ENCODE results near the gene NARS2. TPM values are rescaled to one million over a fixed set of nuclear protein-coding genes. Genes with fewer than 3 reads are reported as not detected.

The NARS2 gene
- total and polyA plus RNA-seq, 9 of the 15 experiments (the other 6 are each of a cell fraction or from before 2014, with no cell fraction given) = 26.8 to 48.0 (median 34.2) TPM

DNA sequence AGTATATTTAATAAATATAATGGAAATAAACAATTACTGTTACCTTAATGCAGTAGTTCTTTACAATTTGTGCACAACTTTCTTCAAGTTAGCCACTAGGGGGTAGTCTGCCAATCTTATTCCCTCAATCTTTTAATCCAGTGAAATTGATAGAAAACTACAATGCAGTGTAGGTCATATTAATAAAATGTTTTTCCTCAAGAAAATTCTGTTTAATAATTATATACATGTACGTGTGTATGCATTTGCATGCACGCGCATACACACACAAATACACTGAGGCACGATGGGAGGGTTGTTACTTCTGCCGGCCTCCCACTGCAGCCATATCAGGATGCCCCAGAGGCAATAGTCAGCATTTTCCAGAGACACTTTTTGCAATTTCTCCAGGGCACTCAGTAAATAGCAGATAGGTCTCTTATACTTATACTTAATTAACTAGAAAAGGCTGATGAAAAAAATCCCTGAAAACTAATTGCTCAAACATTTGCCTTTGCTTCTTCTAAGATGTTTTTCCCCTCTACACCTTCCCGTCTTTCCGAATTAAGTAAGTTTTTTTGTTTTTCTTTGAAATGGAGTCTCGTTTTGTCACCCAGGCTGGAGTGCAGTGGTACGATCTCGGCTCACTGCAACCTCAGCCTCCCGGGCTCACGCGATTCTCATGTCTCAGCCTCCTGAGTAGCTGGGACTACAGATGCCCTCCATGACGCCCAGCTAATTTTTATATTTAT is 160.2 kb downstream of the NARS2 start:
- FAIRE-seq (no peak), ATAC-seq (peak; percentile 20), DNase-seq (ENCODE audit: extremely low read depth in 1 of 4, low spot score in 3 of 4) (peak in 3 of 4 experiments; percentile 27 to 65 (median 60))
- Histone ChIP-seq H3K4me1 (replicated peaks in 1 of 2; ENCODE audit: control insufficient read depth in 2 of 2, insufficient read depth in 2 of 2, low read length in 2 of 2) (peaks cover 19 to 40% of the 10 kb centered on the region in 2 experiments), H3K9me1 (ENCODE audit: control insufficient read depth, insufficient read depth, low read length) (no peaks in the 10 kb centered on the region), H3K9ac (ENCODE audit: insufficient read depth in 1 of 2, low read depth in 2 of 2, low read length in 2 of 2) (peak overlapping the region; percentile 79 to 83; a peak in 3 of 4 replicates), H3K4me3 (peak overlapping the region; percentile 4; the same call in 1 of the 2 replicates), H3K27me3 (ENCODE audit: control insufficient read depth in 2 of 2, insufficient read depth in 2 of 2, low read length in 2 of 2) (no peaks in the 10 kb centered on the region), H3K79me2 (ENCODE audit: control insufficient read depth, insufficient read depth, low read length) (peaks cover 79% of the 10 kb centered on the region), H4K20me1 (replicated peaks; ENCODE audit: control insufficient read depth, insufficient read depth, low read length) (no peaks in the 10 kb centered on the region), H3K9me3 (replicated peaks; ENCODE audit: control insufficient read depth, insufficient read depth, low read depth, low read length) (no peaks in the 10 kb centered on the region), H3K36me3 (ENCODE audit: control insufficient read depth, insufficient read depth, low read length) (peaks cover 3% of the 10 kb centered on the region; the same call in 1 of the 3 replicates), H3K27ac (ENCODE audit: extremely low read depth, low read depth, low read length) (peak overlapping the region; percentile 89), H3K4me2 (ENCODE audit: insufficient read depth, low read length) (peak overlapping the region; percentile 61), H2AFZ (ENCODE audit: low read depth, low read length) (peak overlapping the region; percentile 62)
- POLR2A ChIA-PET = interaction anchor here (0.8 to 1.9 kb wide), 3 partner anchors 8 to 420 kb away, joined by 3 to 7 read pairs (median 3); partner anchors contain the start of gene INTS4
- no TSS peak for BruUV-seq (replicated peaks)
- in situ Hi-C loops (cut with MboI) (no loop called here), intact Hi-C loops (cut with micrococcal nuclease) (loop anchor here (2.0 to 5.0 kb wide), 2 partner anchors 64 to 272 kb away; no protein-coding TSS in a partner anchor)
- CTCF ChIA-PET (ENCODE audit: low intra/inter-chr PET ratio) = no interaction called here
- WGBS (ENCODE audit: insufficient coverage, low coverage, missing lambda C conversion rate) = 5% methylated on average over 14 of the region's 14 CpGs
- TF ChIP-seq ZNF384 (IDR thresholded peaks at IDR 0.05; ENCODE audit: low read depth, low read length) (0 out of 2 replicates have a peak, but pooled peaks have one; percentile 6), SMARCE1 (IDR thresholded peaks at IDR 0.05) (peak; percentile 17; the same call in 1 of the 2 replicates), MAFK (IDR thresholded peaks at IDR 0.05; ENCODE audit: low read length) (peak; percentile 50; the same call in 1 of the 2 replicates), EGR1 (conservative IDR thresholded peaks at IDR 0.05) (no peak), ATF7 (IDR thresholded peaks at IDR 0.05) (peak; percentile 18; the same call in 1 of the 2 replicates), TBL1XR1 (IDR thresholded peaks at IDR 0.05; ENCODE audit: low read length in 2 of 2) (0 out of 4 replicates have a peak, but pooled peaks of 1 of the 2 experiments have one; percentile 11), NFE2 (IDR thresholded peaks at IDR 0.05; ENCODE audit: low read depth) (peak; percentile 65; the same call in 1 of the 2 replicates), KLF13 (tag; IDR thresholded peaks at IDR 0.05; ENCODE audit: borderline replicate concordance, low read depth) (no peak)
- TF ChIP-seq, protein P1, sequence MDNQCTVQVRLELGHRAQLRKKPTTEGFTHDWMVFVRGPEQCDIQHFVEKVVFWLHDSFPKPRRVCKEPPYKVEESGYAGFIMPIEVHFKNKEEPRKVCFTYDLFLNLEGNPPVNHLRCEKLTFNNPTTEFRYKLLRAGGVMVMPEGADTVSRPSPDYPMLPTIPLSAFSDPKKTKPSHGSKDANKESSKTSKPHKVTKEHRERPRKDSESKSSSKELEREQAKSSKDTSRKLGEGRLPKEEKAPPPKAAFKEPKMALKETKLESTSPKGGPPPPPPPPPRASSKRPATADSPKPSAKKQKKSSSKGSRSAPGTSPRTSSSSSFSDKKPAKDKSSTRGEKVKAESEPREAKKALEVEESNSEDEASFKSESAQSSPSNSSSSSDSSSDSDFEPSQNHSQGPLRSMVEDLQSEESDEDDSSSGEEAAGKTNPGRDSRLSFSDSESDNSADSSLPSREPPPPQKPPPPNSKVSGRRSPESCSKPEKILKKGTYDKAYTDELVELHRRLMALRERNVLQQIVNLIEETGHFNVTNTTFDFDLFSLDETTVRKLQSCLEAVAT (IDR thresholded peaks at IDR 0.05) = 0 out of 4 replicates have a peak, but pooled peaks of 1 of the 2 experiments have one; percentile 42
- TF ChIP-seq, protein P2, sequence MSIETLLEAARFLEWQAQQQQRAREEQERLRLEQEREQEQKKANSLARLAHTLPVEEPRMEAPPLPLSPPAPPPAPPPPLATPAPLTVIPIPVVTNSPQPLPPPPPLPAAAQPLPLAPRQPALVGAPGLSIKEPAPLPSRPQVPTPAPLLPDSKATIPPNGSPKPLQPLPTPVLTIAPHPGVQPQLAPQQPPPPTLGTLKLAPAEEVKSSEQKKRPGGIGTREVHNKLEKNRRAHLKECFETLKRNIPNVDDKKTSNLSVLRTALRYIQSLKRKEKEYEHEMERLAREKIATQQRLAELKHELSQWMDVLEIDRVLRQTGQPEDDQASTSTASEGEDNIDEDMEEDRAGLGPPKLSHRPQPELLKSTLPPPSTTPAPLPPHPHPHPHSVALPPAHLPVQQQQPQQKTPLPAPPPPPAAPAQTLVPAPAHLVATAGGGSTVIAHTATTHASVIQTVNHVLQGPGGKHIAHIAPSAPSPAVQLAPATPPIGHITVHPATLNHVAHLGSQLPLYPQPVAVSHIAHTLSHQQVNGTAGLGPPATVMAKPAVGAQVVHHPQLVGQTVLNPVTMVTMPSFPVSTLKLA (conservative IDR thresholded peaks at IDR 0.05) = 0 out of 4 replicates have a peak, but pooled peaks have one; percentile 14 to 33
- TF ChIP-seq, protein P3, sequence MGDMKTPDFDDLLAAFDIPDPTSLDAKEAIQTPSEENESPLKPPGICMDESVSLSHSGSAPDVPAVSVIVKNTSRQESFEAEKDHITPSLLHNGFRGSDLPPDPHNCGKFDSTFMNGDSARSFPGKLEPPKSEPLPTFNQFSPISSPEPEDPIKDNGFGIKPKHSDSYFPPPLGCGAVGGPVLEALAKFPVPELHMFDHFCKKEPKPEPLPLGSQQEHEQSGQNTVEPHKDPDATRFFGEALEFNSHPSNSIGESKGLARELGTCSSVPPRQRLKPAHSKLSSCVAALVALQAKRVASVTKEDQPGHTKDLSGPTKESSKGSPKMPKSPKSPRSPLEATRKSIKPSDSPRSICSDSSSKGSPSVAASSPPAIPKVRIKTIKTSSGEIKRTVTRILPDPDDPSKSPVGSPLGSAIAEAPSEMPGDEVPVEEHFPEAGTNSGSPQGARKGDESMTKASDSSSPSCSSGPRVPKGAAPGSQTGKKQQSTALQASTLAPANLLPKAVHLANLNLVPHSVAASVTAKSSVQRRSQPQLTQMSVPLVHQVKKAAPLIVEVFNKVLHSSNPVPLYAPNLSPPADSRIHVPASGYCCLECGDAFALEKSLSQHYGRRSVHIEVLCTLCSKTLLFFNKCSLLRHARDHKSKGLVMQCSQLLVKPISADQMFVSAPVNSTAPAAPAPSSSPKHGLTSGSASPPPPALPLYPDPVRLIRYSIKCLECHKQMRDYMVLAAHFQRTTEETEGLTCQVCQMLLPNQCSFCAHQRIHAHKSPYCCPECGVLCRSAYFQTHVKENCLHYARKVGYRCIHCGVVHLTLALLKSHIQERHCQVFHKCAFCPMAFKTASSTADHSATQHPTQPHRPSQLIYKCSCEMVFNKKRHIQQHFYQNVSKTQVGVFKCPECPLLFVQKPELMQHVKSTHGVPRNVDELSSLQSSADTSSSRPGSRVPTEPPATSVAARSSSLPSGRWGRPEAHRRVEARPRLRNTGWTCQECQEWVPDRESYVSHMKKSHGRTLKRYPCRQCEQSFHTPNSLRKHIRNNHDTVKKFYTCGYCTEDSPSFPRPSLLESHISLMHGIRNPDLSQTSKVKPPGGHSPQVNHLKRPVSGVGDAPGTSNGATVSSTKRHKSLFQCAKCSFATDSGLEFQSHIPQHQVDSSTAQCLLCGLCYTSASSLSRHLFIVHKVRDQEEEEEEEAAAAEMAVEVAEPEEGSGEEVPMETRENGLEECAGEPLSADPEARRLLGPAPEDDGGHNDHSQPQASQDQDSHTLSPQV (IDR thresholded peaks at IDR 0.05) = peak; percentile 55; the same call in 1 of the 2 replicates
- TF ChIP-seq, protein P4, sequence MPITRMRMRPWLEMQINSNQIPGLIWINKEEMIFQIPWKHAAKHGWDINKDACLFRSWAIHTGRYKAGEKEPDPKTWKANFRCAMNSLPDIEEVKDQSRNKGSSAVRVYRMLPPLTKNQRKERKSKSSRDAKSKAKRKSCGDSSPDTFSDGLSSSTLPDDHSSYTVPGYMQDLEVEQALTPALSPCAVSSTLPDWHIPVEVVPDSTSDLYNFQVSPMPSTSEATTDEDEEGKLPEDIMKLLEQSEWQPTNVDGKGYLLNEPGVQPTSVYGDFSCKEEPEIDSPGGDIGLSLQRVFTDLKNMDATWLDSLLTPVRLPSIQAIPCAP (CRISPR knock-in tag; IDR thresholded peaks at IDR 0.05; ENCODE audit: borderline replicate concordance) = no peak

Measured in K562 (cell line).